ENCODE measurements around the gene PLCB3. TPM values are rescaled to one million over a fixed set of nuclear protein-coding genes. Genes with fewer than 3 reads are reported as not detected.

Gene PLCB3
- total and polyA plus RNA-seq, 2 of the 13 experiments (the other 11 are each of a cell fraction or from before 2014, with no cell fraction given) = 7.5 to 13.8 TPM

DNA sequence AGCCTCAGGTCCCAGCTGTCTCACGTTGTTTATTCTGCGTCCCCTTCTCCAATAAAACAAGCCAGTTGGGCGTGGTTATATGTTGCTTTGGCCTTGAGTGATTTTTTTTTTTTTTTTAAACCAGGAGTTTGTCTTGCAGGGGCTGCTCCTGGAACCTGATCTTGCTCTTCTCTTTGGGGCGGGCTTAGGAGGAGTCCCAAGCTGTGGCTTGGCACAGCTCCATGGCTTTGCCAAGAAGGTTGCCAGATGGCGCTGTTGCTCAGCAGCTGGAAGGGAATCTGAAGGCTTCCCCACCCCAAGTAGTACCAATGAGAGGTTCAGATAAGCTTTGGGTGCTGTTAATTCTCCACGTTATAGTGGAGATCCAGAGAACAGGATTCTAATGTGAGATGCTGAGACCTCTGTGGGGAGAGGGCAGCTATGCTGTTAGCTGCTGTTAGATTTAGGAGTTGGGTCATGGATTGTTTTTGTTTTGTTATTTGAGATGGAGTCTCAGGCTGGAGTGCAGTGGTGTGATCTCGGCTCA, 46.8 kb upstream of the PLCB3 start (continued):
- TF ChIP-seq ZNF263 (CRISPR knock-in tag; IDR thresholded peaks at IDR 0.05) = 0 out of 2 replicates have a peak, but pooled peaks have one; percentile 30
- TF ChIP-seq, protein P1, sequence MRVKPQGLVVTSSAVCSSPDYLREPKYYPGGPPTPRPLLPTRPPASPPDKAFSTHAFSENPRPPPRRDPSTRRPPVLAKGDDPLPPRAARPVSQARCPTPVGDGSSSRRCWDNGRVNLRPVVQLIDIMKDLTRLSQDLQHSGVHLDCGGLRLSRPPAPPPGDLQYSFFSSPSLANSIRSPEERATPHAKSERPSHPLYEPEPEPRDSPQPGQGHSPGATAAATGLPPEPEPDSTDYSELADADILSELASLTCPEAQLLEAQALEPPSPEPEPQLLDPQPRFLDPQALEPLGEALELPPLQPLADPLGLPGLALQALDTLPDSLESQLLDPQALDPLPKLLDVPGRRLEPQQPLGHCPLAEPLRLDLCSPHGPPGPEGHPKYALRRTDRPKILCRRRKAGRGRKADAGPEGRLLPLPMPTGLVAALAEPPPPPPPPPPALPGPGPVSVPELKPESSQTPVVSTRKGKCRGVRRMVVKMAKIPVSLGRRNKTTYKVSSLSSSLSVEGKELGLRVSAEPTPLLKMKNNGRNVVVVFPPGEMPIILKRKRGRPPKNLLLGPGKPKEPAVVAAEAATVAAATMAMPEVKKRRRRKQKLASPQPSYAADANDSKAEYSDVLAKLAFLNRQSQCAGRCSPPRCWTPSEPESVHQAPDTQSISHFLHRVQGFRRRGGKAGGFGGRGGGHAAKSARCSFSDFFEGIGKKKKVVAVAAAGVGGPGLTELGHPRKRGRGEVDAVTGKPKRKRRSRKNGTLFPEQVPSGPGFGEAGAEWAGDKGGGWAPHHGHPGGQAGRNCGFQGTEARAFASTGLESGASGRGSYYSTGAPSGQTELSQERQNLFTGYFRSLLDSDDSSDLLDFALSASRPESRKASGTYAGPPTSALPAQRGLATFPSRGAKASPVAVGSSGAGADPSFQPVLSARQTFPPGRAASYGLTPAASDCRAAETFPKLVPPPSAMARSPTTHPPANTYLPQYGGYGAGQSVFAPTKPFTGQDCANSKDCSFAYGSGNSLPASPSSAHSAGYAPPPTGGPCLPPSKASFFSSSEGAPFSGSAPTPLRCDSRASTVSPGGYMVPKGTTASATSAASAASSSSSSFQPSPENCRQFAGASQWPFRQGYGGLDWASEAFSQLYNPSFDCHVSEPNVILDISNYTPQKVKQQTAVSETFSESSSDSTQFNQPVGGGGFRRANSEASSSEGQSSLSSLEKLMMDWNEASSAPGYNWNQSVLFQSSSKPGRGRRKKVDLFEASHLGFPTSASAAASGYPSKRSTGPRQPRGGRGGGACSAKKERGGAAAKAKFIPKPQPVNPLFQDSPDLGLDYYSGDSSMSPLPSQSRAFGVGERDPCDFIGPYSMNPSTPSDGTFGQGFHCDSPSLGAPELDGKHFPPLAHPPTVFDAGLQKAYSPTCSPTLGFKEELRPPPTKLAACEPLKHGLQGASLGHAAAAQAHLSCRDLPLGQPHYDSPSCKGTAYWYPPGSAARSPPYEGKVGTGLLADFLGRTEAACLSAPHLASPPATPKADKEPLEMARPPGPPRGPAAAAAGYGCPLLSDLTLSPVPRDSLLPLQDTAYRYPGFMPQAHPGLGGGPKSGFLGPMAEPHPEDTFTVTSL (CRISPR knock-in tag; IDR thresholded peaks at IDR 0.05; ENCODE audit: borderline replicate concordance) = no peak
- TF ChIP-seq, protein P2, sequence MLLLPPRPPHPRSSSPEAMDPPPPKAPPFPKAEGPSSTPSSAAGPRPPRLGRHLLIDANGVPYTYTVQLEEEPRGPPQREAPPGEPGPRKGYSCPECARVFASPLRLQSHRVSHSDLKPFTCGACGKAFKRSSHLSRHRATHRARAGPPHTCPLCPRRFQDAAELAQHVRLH (CRISPR knock-in tag; IDR thresholded peaks at IDR 0.05; ENCODE audit: borderline replicate concordance, low read depth) = 0 out of 2 replicates have a peak, but pooled peaks have one; percentile 60
- TF ChIP-seq MXI1 (IDR thresholded peaks at IDR 0.05; ENCODE audit: borderline replicate concordance, low read depth, low read length) = peak; percentile 17; the same call in 1 of the 3 replicates
- TF ChIP-seq ZNF484 (CRISPR knock-in tag; IDR thresholded peaks at IDR 0.05; ENCODE audit: borderline replicate concordance, low read depth) = no peak
- TF ChIP-seq STAG1 (CRISPR knock-in tag; IDR thresholded peaks at IDR 0.05) = peak; percentile 81
- peak; percentile 68 for TF ChIP-seq RAD21 (CRISPR knock-in tag; IDR thresholded peaks at IDR 0.05)
- TF ChIP-seq, protein P3, sequence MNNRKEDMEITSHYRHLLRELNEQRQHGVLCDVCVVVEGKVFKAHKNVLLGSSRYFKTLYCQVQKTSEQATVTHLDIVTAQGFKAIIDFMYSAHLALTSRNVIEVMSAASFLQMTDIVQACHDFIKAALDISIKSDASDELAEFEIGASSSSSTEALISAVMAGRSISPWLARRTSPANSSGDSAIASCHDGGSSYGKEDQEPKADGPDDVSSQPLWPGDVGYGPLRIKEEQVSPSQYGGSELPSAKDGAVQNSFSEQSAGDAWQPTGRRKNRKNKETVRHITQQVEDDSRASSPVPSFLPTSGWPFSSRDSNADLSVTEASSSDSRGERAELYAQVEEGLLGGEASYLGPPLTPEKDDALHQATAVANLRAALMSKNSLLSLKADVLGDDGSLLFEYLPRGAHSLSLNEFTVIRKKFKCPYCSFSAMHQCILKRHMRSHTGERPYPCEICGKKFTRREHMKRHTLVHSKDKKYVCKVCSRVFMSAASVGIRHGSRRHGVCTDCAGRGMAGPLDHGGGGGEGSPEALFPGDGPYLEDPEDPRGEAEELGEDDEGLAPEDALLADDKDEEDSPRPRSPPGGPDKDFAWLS (CRISPR knock-in tag; IDR thresholded peaks at IDR 0.05; ENCODE audit: borderline replicate concordance) = no peak
- no peak for TF ChIP-seq ZNF746 (CRISPR knock-in tag; IDR thresholded peaks at IDR 0.05)
- no peak for TF ChIP-seq CAMTA2 (CRISPR knock-in tag; IDR thresholded peaks at IDR 0.05; ENCODE audit: borderline replicate concordance)
- TF ChIP-seq HOXA5 (CRISPR knock-in tag; IDR thresholded peaks at IDR 0.05) = no peak
- no peak for TF ChIP-seq NCOA1 (CRISPR knock-in tag; IDR thresholded peaks at IDR 0.05)
- TF ChIP-seq SMC3 (IDR thresholded peaks at IDR 0.05; ENCODE audit: low read length) = peak; percentile 82; the same call in 1 of the 2 replicates
- TF ChIP-seq, protein P4, sequence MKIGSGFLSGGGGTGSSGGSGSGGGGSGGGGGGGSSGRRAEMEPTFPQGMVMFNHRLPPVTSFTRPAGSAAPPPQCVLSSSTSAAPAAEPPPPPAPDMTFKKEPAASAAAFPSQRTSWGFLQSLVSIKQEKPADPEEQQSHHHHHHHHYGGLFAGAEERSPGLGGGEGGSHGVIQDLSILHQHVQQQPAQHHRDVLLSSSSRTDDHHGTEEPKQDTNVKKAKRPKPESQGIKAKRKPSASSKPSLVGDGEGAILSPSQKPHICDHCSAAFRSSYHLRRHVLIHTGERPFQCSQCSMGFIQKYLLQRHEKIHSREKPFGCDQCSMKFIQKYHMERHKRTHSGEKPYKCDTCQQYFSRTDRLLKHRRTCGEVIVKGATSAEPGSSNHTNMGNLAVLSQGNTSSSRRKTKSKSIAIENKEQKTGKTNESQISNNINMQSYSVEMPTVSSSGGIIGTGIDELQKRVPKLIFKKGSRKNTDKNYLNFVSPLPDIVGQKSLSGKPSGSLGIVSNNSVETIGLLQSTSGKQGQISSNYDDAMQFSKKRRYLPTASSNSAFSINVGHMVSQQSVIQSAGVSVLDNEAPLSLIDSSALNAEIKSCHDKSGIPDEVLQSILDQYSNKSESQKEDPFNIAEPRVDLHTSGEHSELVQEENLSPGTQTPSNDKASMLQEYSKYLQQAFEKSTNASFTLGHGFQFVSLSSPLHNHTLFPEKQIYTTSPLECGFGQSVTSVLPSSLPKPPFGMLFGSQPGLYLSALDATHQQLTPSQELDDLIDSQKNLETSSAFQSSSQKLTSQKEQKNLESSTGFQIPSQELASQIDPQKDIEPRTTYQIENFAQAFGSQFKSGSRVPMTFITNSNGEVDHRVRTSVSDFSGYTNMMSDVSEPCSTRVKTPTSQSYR (CRISPR knock-in tag; IDR thresholded peaks at IDR 0.05; ENCODE audit: borderline replicate concordance) = no peak
- TF ChIP-seq RBFOX2 (IDR thresholded peaks at IDR 0.05; ENCODE audit: low read depth, low read length) = no peak
- TF ChIP-seq RXRB (CRISPR knock-in tag; IDR thresholded peaks at IDR 0.05; ENCODE audit: borderline replicate concordance) = 0 out of 2 replicates have a peak, but pooled peaks have one; percentile 20
- no peak for TF ChIP-seq ZNF251 (CRISPR knock-in tag; IDR thresholded peaks at IDR 0.05)
- TF ChIP-seq TAF1 (CRISPR knock-in tag; IDR thresholded peaks at IDR 0.05) = no peak
- no peak for TF ChIP-seq FOXK1 (CRISPR knock-in tag; IDR thresholded peaks at IDR 0.05; ENCODE audit: borderline replicate concordance, low read depth)
